ENCODE results near the gene DNAJC1.
"Not testable (repeated sequence)": the region's sequence is repeated elsewhere in the genome, so short reads cannot be mapped to it uniquely, and the experiment has no call there.

Gene DNAJC1

GRCh38 chr10:21899736-21900135 is 103.8 kb downstream of the DNAJC1 start:
- DNase-seq, result no peak

- DNase-seq, result no peak
Observed at GRCh38 chr10:21895932-21896331, 107.6 kb downstream of the DNAJC1 start.

- DNase-seq, result no peak
Observed at GRCh38 chr10:21894648-21895342, 108.7 kb downstream of the DNAJC1 start.

DNA sequence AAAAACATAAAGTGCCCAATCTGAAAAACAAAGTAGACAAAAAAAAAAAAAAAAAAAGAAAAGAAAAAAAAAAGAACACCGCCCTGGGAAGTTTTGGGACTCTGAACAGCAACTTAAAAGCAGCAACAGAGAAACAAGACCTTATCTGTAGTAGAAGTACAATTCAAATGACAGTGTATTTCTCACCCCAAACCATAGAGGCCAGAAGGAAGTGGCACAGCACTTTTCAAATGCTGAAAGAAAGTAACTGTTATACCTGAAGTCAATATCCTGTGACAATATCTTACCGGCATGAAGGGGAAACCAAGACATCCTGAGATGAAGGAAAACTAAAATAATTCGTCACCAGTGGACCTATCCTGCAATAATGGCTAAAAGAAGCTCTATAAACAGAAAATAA is 112.1 kb downstream of the DNAJC1 start:
- no peak for DNase-seq

- DNase-seq, result no peak
Observed at GRCh38 chr10:21889477-21890275, 113.9 kb downstream of the DNAJC1 start.

DNA sequence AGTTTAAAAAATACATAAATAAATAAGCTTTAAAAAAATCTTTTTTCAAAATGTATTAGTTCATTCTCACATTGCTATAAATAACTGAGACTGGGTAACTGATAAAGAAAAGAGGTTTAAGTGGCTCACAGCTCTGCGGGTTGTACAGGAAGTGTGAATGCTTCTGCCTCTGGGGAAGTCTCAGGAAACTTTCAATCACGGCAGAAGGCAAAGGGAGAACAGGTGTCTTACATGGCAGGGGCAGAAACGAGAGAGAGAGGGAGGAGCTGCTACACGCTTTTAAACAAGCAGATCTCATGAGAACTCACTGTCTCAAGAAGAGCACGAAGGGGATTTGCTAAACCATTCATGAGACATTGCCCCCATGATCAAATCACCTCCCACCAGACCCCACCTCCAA is 114.6 kb downstream of the DNAJC1 start:
- no peak for DNase-seq

GRCh38 chr10:21885940-21886339 is 117.6 kb downstream of the DNAJC1 start:
- no peak for DNase-seq

GRCh38 chr10:21873198-21873597 is 130.3 kb downstream of the DNAJC1 start:
- DNase-seq, result no peak

- DNase-seq, result not testable (repeated sequence)
Observed at GRCh38 chr10:21872771-21873170, 130.8 kb downstream of the DNAJC1 start.

- no peak for DNase-seq
Observed at GRCh38 chr10:21870849-21871248, 132.7 kb downstream of the DNAJC1 start.

DNA sequence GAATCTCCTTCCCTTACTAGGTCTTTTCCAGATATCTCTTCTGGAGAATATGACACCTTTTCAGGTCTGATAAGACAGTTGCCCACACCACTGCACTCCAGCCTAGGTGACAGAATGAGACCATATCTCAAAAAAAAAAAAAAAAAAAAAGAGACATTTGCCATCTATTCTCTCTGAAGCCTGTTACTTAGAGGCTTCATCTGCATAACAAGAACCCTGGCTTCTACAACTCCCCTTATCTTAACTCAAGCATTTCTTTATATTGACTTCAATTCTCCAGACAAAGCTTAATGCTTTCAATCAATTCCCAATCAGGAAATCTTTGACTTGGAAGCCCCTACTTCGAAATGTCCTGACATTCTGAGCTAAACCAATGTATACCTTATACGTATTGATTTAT is 134.4 kb downstream of the DNAJC1 start:
- DNase-seq, result not testable (repeated sequence)

GRCh38 chr10:21860718-21861117 is 142.8 kb downstream of the DNAJC1 start:
- DNase-seq, result no peak

- no peak for DNase-seq
Observed at GRCh38 chr10:21858455-21858854, 145.1 kb downstream of the DNAJC1 start.

- DNase-seq, result no peak
Observed at GRCh38 chr10:21849607-21850006, 153.9 kb downstream of the DNAJC1 start.

DNA sequence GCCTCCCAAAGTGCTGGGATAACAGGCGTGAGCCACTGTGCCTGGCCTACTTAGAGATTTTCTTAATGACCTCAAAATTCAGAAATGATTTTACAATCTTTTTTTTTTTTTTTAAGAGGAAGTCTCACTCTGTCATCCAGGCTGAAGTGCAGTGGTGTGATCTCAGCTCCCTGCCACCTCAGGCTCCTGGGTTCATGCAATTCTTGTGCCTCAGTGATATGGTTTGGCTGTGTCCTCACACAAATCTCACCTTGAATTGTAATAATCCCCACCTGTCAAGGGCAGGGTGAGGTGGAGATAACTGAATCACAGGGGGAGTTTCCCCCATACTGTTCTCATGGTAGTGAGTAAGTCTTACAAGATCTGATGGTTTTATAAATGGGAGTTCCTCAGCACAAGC is 159.9 kb downstream of the DNAJC1 start:
- no peak for DNase-seq

DNA sequence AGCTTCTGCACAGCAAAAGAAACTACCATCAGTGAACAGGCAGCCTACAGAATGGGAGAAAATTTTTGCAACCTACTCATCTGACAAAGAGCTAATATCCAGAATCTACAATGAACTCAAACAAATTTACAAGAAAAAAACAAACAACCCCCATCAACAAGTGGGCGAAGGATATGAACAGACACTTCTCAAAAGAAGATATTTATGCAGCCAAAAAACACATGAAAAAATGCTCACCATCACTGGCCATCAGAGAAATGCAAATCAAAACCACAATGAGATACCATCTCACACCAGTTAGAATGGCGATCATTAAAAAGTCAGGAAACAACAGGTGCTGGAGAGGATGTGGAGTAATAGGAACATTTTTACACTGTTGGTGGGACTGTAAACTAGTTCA is 162.3 kb downstream of the DNAJC1 start:
- not testable (repeated sequence) for DNase-seq

GRCh38 chr10:21837487-21837886 is 166.0 kb downstream of the DNAJC1 start:
- DNase-seq, result not testable (repeated sequence)

DNA sequence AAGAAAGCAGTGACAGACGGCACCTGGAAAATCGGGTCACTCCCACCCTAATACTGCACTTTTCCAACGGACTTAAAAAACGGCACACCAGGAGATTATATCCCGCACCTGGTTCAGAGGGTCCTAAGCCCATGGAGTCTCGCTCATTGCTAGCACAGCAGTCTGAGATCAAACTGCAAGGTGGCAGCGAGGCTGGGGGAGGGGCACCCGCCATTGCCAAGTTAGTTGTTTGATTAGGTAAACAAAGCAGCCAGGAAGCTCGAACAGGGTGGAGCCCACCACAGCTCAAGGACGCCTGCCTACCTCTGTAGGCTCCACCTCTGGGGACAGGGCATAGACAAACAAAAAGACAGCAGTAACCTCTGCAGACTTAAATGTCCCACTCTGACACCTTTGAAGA is 169.0 kb downstream of the DNAJC1 start:
- DNase-seq, result not testable (repeated sequence)

DNA sequence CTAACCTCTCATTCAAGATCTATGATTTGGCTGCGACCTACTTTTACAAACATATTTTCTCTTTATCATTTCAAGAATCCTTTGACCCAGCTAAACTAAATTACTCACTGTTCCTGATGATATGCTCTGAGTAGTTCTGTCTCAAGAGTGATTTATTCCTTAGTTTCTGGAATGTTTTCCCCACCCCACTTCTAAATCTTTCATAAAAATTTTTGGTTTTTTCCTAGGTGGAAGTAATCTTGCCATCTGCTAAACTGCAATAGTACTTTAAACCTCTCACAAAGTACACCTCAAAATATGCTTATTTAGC is 170.8 kb downstream of the DNAJC1 start:
- DNase-seq, result no peak

DNA sequence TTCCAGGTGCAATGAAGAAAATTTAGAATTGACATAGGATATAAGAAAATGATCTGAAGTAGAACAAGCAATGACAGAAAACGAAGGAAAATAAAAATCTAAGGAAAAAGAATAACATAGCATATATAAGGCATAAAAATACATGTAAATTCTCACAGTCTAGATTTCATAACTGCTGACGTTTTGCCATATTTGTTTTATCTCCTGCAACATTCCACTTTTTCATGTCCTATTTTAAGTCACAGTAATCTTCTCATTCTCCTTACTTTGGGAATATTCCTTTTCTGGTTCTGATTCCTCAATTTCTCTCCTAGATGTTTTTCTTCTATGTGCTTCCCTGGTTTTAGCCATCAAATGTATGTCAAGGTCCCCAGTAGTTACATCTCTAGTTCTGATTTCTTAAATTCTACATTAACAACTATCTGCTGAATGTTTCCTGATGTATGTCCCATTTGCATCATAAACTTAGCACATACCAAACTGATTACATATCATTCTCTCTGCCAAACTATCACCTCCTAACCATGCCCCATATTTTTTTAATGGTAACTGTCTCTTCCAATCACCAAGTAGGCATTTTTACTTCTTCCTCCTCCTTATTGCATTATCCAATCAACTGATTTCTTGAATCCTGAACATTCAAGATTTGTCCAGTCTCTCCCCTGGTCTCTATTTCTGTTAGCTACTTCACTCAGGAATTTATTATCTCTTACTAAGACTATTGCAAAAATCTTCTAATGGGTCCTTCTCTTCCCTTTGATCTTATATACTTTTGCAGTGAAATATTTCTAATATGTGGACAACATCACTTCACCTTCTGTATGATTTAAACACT is 171.3 kb downstream of the DNAJC1 start:
- no peak for DNase-seq

- DNase-seq, result no peak
Observed at GRCh38 chr10:21830037-21830436, 173.5 kb downstream of the DNAJC1 start.

GRCh38 chr10:21827308-21827707 is 176.2 kb downstream of the DNAJC1 start:
- no peak for DNase-seq

DNA sequence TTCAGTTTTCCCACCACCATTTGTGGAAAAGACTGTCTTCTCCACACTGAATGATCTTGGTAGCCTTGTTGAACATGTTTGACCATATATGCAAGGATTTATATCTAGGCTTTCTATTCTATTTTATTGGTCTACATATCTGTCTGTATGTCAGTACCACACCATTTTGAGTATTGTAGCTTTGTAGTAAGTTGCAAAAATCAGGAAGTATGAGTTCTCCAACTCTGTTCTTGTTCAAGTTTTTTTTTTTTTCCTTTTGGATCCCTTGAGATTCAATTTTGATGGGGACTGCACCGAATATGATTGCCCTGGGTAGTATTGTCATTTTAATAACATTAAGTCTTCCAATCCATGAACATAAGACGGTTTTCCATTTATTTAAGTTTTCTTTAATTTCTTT is 176.8 kb downstream of the DNAJC1 start:
- DNase-seq, result no peak

GRCh38 chr10:21825345-21825744 is 178.2 kb downstream of the DNAJC1 start:
- DNase-seq, result no peak
